D721Med (cell line): ENCODE results near the gene CUX1.
"Not testable (repeated sequence)": the region's sequence is repeated elsewhere in the genome, so short reads cannot be mapped to it uniquely, and the experiment has no call there.

Experiments
- DNase-seq: peaks from one replicate; pipeline ENCODE4 v3.0.0; 2011; ENCODE audit warnings: low spot score; ENCODE audit not compliant: insufficient read length
- FAIRE-seq: peaks from 2 replicates; lab custom pipeline; 2011; peaks lifted over from hg19 to GRCh38; lab: Jason Lieb, UNC
- TF ChIP-seq, protein P1 (sequence below): IDR thresholded peaks from 2 replicates; pipeline ENCODE4 v1.5.1; 2012; ENCODE audit warnings: mild to moderate bottlenecking, control low read depth; ENCODE audit not compliant: insufficient read depth; ENCODE audit errors: missing control alignments

The CUX1 gene

DNA sequence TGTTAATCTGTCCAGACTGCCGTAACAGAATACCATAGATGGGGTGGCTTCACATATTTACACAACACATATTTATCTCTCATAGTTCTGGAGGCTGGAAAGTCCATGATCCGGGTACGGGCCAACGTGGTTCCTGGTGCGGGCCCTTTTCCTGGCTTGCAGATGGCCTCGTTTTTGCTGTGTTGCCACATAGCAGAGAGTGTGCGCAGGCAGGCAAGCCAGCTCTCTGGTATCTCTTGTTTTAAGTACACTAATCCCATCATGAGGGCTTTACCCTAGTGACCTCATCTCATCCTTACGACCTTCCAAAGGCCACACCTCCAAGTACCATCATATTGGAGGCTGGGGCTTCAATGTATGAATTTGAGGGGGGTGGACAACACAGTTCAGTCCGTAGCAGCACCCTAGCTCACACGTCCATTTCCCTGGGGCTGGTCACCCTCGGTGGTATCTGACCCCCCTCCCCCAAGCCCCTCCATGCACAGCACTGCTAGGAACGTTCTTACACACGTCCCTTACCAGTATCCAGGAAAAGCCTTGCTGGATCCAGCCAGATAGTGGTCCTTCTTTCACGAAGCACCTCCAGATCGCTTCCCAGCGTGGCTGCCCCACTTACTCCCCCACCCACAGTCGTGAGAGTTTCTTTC lies 21.5 kb downstream of the CUX1 start:
- TF ChIP-seq, protein P1, sequence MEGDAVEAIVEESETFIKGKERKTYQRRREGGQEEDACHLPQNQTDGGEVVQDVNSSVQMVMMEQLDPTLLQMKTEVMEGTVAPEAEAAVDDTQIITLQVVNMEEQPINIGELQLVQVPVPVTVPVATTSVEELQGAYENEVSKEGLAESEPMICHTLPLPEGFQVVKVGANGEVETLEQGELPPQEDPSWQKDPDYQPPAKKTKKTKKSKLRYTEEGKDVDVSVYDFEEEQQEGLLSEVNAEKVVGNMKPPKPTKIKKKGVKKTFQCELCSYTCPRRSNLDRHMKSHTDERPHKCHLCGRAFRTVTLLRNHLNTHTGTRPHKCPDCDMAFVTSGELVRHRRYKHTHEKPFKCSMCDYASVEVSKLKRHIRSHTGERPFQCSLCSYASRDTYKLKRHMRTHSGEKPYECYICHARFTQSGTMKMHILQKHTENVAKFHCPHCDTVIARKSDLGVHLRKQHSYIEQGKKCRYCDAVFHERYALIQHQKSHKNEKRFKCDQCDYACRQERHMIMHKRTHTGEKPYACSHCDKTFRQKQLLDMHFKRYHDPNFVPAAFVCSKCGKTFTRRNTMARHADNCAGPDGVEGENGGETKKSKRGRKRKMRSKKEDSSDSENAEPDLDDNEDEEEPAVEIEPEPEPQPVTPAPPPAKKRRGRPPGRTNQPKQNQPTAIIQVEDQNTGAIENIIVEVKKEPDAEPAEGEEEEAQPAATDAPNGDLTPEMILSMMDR, result no peak
- DNase-seq (no peak), FAIRE-seq (no peak)

DNA sequence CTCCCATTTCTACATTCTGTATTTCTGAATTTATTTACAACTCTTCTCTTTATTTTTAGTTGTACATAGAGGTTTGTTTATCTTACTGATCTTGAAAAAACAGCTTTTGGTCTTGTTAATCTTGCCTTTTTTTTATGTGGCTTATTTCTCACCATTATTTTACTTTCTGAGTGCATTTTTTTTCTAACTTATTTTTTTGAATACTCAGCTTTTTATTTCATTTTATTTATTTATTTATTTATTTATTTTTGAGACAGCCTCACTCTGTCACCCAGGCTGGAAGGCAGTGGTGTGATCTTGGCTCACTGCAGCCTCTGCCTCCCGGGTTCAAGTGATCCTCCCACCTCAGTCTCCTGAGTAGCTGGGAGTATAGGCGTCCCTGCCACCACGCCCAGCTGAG lies 23.9 kb downstream of the CUX1 start:
- DNase-seq (no peak), FAIRE-seq (no peak)
- TF ChIP-seq, protein P1, result no peak

DNA sequence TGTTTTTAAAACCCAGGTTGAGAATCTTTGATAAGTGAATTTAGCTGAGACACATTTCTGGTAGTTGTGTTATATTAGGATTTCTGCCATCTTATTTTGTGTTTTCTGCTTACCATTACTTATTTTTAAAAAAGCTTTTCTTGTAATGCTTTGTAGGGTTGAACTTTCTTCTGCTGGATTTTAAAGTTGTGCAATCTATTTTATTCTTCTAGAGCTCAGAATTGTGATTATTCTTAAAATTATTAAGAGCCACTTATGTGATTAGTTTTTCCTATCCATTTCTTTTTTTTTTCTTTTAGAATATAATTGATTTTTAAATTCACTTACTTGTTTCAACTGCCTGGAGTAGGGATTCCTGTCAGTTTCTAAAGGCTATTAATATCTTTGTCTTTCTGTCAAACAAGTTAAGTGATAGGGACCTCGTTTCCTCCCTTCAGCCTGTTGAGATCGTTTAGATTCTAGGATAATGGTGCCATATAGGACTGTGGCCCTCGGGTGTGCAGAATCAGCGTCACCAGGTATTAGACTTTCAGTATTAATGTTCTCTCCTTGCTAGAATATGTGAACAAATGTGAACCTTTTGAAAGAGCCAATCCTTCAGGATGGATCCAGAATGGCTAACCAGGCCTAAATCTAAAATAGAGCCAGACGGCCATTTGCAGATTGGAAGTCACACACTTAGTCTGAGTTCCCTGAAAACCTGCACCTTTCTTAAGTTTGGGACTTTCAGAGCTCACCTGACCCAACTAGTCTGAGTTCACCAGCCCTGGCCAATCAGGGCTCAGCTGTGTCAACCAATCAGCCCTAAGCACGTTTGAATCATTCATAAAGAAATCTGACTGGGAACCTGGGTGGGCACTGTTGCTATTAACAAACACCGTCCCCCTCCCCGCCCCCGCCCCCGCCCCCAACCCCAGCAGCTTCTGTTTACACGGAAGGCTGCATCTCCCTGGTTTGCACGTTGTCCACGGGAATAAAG lies 26.2 kb downstream of the CUX1 start:
- DNase-seq (no peak), FAIRE-seq (no peak)
- TF ChIP-seq, protein P1, result no peak

DNA sequence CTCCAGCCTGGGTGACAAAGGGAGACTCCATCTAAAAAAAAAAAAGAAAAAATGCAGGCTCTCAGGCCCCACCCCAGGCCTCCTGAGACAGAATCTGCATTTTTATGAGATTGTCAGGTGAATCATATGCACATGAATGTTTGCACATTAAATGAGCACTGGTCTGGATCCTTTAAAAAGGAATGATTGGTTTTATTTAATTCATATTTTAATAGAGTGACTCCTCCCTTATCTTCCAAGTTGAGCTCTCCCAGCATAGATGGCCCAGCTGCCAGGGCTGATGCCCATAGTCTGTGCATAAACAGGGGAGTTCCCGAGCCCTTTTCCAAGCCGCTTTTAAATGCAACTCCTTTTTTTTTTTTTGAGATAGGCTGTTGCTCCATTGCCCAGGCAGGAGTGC lies 28.5 kb downstream of the CUX1 start:
- TF ChIP-seq, protein P1, result no peak
- FAIRE-seq, result no peak

DNA sequence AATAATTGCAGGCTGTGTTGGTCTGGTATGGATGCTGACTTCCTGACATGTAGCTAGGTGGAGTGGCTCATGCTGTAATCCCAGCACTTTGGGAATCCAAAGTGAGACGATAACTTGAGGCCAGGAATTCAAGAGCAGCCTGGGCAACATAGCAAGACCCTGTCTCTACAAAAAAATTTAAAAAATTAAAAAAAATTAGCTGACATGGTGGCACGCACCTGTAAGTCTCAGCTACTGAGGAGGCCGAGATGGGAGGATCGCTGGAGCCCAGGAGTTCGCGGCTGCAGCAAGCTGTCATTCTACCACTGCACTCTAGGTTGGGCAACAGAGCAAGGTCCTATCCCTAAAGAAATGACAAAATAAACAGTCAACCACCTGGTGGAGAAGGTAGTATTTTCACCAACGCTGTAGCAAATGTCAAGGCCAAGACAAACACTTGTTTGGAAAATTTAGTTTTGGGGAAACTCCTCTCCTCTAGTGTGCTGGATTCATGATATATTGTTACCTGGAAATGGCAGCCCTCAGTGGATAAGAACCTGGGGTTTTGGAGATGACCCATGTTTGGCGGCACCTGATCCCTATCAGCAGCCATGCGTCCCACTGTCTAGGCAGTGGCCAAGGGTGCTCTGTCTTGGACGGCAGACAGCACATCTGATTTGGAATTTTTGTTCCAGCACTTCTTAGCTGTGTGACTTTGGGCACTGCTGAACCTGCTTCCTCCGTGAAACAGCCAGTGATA lies 29.5 kb downstream of the CUX1 start:
- FAIRE-seq, result no peak
- DNase-seq, result no peak
- TF ChIP-seq, protein P1, result no peak

More for the DNA sequence above, 28.5 kb downstream of the CUX1 start:
- no peak for DNase-seq

DNA sequence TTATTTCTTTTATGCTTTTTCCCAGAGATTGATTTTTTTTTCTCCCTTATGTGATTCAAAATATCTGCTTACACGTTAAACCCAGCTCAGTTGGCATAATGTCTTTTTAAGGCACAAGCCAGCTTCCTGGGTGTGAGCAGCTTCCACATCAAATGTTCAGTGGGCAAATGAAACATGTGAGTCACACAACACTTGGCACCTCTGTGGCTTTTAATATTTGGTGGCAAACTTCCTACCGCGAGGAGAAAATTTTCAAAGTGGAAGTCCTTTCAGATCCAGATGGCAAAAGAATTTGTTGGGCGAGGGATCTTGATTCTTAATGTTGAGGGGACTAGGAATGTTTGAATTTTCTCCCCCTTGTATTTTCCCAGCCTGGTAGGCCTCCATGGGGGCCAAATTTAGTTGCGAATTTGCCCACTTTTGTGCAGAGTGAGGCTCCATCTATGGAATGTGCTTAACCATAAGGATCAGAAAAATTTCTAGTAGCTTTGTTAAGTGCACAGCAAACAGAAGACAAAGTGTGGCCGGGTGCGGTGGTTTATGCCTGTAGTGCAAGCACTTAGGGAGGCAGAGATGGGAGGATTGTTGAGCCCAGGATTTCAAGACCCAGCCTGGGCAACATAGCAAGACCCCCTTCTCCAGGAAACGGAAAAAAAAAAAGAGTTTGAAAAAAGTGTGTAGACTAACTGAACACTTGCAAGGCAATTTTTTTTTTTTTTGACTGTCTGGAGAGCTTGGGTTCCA lies 31.0 kb downstream of the CUX1 start:
- no peak for FAIRE-seq
- TF ChIP-seq, protein P1, result no peak
- DNase-seq, result no peak

DNA sequence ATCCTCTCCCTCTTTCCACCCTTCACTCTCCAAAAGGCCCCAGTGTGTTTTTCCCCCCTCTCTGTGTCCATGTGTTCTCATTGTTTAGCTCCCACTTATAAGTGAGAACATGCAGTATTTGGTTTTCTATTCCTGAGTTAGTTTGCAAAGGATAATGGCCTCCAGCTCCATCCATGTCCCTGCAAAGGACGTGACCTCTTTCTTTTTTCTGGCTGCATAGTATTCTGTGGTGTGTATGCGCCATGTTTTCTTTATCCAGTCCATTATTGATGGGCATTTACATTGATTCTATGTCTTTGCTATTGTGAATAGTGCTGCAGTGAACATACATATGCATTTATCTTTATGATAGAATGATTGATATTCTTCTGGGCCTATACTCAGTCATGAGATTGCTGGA lies 31.9 kb downstream of the CUX1 start:
- not testable (repeated sequence) for FAIRE-seq, DNase-seq

DNA sequence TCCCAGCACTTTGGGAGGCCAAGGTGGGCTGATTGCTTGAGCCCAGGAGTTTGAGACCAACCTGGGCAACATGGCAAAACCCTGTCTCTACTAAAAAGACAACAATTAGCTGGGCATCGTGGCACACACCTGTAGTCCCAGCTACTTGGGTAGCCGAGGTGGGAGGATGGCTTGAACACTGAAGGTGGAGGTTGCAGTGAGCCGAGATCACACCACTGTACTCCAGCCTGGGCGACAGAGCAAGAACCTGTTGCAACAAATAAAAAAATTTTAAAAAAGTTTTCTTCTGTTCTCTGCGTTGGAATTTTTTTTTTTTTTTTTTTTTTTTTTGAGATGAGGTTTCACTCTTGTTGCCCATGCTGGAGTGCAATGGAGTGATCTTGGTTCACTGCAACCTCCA lies 34.9 kb downstream of the CUX1 start:
- not testable (repeated sequence) for FAIRE-seq, DNase-seq
